SH-SY5Y (cell line): Measurements from ENCODE around the gene PLB1.

Experiments used
- GATA2 ChIP-seq: IDR thresholded peaks from 2 replicates; pipeline ENCODE4 v1.6.1; 2011; ENCODE audit warnings: mild to moderate bottlenecking, low read depth, low read length
- GATA3 ChIP-seq: IDR thresholded peaks from 2 replicates; pipeline ENCODE4 v1.6.1; 2011; ENCODE audit warnings: low read depth, mild to moderate bottlenecking, low read length, moderate library complexity

DNA sequence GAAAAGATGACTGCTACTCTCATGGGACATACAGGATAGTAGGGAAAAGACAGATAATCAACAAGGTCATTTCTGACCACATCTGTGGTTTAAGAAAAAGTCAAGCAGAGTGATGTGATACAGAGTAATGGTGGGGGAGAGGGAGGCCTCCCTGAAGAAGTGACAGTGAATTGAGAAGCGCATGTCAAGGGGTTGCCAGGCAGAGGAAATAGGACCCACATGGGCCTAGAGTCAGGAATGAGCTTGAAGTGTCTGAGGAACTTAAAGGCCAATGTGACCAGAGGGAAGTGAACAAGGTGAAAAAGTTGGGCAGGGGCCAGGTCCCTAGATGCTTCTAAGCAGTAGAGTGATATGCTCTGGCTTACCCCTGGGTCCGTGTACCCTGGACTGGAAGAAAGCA, 142.2 kb downstream of the PLB1 start:
- no peak for TF ChIP-seq GATA2
- TF ChIP-seq GATA3, result no peak
